ENCODE data around the gene SLC23A3.

Gene SLC23A3

DNA sequence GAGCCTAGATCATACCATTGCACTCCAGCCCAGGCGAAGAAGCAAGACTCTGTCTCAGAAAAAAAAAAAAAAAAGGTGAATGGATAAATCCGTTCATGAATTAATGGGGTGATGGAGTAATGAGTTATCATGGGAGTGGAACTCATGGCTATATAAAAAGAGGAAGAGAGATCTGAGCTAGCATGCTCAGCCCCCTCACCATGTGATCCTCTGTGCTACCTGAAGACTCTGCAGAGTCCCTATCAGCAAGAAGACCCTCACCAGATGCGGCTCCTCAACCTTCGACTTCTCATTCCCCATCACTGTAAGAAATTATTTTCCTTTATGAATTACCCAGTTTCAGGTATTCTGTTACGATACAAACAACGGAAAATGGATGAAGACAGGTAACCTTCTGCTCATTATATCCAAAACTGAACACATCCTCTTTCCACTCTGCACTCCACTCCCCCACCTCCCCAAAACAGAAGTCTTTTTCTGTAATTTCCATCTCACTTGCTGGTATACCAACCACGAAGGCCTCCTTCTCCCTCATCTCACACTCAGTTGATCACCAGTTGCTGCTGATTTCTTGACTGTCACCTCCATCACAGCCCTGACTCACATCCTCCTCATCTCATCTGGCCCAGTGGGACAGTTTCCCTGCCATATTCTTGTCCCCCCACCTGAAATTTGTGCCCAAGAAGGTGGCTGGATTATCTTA, 17.1 kb upstream of the SLC23A3 start:
- TF ChIP-seq, protein P1, sequence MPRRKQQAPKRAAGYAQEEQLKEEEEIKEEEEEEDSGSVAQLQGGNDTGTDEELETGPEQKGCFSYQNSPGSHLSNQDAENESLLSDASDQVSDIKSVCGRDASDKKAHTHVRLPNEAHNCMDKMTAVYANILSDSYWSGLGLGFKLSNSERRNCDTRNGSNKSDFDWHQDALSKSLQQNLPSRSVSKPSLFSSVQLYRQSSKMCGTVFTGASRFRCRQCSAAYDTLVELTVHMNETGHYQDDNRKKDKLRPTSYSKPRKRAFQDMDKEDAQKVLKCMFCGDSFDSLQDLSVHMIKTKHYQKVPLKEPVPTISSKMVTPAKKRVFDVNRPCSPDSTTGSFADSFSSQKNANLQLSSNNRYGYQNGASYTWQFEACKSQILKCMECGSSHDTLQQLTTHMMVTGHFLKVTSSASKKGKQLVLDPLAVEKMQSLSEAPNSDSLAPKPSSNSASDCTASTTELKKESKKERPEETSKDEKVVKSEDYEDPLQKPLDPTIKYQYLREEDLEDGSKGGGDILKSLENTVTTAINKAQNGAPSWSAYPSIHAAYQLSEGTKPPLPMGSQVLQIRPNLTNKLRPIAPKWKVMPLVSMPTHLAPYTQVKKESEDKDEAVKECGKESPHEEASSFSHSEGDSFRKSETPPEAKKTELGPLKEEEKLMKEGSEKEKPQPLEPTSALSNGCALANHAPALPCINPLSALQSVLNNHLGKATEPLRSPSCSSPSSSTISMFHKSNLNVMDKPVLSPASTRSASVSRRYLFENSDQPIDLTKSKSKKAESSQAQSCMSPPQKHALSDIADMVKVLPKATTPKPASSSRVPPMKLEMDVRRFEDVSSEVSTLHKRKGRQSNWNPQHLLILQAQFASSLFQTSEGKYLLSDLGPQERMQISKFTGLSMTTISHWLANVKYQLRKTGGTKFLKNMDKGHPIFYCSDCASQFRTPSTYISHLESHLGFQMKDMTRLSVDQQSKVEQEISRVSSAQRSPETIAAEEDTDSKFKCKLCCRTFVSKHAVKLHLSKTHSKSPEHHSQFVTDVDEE (CRISPR knock-in tag; IDR thresholded peaks at IDR 0.05) = no peak
- TF ChIP-seq ZFP30 (CRISPR knock-in tag; IDR thresholded peaks at IDR 0.05) (no peak), ISL1 (CRISPR knock-in tag; IDR thresholded peaks at IDR 0.05) (no peak), GLIS3 (CRISPR knock-in tag; IDR thresholded peaks at IDR 0.05) (no peak), ESRRG (CRISPR knock-in tag; IDR thresholded peaks at IDR 0.05) (no peak), ZNF565 (CRISPR knock-in tag; conservative IDR thresholded peaks at IDR 0.05; ENCODE audit: low read depth) (no peak), ARNTL (CRISPR knock-in tag; IDR thresholded peaks at IDR 0.05; ENCODE audit: borderline replicate concordance, low read depth) (no peak), SNAI2 (CRISPR knock-in tag; IDR thresholded peaks at IDR 0.05) (no peak), ZC3H10 (CRISPR knock-in tag; IDR thresholded peaks at IDR 0.05) (no peak), CSDC2 (CRISPR knock-in tag; IDR thresholded peaks at IDR 0.05) (no peak)
- TF ChIP-seq, protein P2, sequence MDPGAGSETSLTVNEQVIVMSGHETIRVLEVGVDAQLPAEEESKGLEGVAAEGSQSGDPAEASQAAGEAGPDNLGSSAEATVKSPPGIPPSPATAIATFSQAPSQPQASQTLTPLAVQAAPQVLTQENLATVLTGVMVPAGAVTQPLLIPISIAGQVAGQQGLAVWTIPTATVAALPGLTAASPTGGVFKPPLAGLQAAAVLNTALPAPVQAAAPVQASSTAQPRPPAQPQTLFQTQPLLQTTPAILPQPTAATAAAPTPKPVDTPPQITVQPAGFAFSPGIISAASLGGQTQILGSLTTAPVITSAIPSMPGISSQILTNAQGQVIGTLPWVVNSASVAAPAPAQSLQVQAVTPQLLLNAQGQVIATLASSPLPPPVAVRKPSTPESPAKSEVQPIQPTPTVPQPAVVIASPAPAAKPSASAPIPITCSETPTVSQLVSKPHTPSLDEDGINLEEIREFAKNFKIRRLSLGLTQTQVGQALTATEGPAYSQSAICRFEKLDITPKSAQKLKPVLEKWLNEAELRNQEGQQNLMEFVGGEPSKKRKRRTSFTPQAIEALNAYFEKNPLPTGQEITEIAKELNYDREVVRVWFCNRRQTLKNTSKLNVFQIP (CRISPR knock-in tag; IDR thresholded peaks at IDR 0.05; ENCODE audit: borderline replicate concordance, low read depth) = no peak
- TF ChIP-seq, protein P3, sequence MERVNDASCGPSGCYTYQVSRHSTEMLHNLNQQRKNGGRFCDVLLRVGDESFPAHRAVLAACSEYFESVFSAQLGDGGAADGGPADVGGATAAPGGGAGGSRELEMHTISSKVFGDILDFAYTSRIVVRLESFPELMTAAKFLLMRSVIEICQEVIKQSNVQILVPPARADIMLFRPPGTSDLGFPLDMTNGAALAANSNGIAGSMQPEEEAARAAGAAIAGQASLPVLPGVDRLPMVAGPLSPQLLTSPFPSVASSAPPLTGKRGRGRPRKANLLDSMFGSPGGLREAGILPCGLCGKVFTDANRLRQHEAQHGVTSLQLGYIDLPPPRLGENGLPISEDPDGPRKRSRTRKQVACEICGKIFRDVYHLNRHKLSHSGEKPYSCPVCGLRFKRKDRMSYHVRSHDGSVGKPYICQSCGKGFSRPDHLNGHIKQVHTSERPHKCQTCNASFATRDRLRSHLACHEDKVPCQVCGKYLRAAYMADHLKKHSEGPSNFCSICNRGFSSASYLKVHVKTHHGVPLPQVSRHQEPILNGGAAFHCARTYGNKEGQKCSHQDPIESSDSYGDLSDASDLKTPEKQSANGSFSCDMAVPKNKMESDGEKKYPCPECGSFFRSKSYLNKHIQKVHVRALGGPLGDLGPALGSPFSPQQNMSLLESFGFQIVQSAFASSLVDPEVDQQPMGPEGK (CRISPR knock-in tag; IDR thresholded peaks at IDR 0.05; ENCODE audit: borderline replicate concordance) = no peak
- TF ChIP-seq, protein P4, sequence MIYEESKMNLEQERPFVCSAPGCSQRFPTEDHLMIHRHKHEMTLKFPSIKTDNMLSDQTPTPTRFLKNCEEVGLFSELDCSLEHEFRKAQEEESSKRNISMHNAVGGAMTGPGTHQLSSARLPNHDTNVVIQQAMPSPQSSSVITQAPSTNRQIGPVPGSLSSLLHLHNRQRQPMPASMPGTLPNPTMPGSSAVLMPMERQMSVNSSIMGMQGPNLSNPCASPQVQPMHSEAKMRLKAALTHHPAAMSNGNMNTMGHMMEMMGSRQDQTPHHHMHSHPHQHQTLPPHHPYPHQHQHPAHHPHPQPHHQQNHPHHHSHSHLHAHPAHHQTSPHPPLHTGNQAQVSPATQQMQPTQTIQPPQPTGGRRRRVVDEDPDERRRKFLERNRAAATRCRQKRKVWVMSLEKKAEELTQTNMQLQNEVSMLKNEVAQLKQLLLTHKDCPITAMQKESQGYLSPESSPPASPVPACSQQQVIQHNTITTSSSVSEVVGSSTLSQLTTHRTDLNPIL (CRISPR knock-in tag; IDR thresholded peaks at IDR 0.05; ENCODE audit: low read depth) = no peak
- no peak; the same call in 2 of the 3 replicates for ATAC-seq

DNA sequence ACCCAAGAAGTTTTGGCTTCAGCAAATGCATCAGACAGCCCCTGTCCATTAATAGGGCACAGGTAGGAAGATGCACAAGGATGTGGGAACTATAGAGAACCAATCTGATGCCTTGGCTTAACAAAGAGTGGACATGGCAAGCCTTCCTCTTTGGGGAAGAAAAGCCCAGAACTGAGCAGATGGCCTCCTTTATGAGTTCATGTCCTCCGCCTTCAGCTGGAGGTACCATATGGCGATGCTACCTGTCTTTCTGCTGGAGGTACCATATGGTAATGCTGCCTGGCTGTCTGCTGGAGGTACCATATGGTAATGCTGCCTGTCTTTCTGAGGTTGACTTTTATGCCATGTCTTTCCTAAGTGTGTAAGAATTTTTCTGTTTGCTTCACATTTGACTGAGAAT, 14.3 kb upstream of the SLC23A3 start:
- TF ChIP-seq ARNTL (CRISPR knock-in tag; IDR thresholded peaks at IDR 0.05; ENCODE audit: borderline replicate concordance, low read depth) (no peak), ZNF565 (CRISPR knock-in tag; conservative IDR thresholded peaks at IDR 0.05; ENCODE audit: low read depth) (no peak), CSDC2 (CRISPR knock-in tag; IDR thresholded peaks at IDR 0.05) (no peak), TCF4 (CRISPR knock-in tag; IDR thresholded peaks at IDR 0.05; ENCODE audit: borderline replicate concordance) (no peak), ZFP30 (CRISPR knock-in tag; IDR thresholded peaks at IDR 0.05) (no peak), TOX (CRISPR knock-in tag; IDR thresholded peaks at IDR 0.05; ENCODE audit: borderline replicate concordance) (no peak), ZC3H10 (CRISPR knock-in tag; IDR thresholded peaks at IDR 0.05) (no peak)
- TF ChIP-seq, protein P4 (CRISPR knock-in tag; IDR thresholded peaks at IDR 0.05; ENCODE audit: low read depth) = no peak
- TF ChIP-seq, protein P1 (CRISPR knock-in tag; IDR thresholded peaks at IDR 0.05) = no peak
- no peak for ATAC-seq
